Endothelial cell of coronary artery (primary cell): ENCODE measurements around the gene AKAP17A. TPM values are rescaled to one million over a fixed set of nuclear protein-coding genes. Genes with fewer than 3 reads are reported as not detected.

Experiments
- total RNA-seq: library from RNA; depleted of rRNA; stranded (reverse); fragments of >200 nt; gene quantifications from 2 replicates; pipeline ENCODE4 v1.2.3, GENCODE V29; 2014

AKAP17A gene, protein sequence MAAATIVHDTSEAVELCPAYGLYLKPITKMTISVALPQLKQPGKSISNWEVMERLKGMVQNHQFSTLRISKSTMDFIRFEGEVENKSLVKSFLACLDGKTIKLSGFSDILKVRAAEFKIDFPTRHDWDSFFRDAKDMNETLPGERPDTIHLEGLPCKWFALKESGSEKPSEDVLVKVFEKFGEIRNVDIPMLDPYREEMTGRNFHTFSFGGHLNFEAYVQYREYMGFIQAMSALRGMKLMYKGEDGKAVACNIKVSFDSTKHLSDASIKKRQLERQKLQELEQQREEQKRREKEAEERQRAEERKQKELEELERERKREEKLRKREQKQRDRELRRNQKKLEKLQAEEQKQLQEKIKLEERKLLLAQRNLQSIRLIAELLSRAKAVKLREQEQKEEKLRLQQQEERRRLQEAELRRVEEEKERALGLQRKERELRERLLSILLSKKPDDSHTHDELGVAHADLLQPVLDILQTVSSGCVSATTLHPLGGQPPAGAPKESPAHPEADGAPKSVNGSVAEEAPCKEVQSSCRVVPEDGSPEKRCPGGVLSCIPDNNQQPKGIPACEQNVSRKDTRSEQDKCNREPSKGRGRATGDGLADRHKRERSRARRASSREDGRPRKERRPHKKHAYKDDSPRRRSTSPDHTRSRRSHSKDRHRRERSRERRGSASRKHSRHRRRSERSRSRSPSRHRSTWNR
- 17.8 and 19.3 TPM in 2 replicates for total RNA-seq

DNA sequence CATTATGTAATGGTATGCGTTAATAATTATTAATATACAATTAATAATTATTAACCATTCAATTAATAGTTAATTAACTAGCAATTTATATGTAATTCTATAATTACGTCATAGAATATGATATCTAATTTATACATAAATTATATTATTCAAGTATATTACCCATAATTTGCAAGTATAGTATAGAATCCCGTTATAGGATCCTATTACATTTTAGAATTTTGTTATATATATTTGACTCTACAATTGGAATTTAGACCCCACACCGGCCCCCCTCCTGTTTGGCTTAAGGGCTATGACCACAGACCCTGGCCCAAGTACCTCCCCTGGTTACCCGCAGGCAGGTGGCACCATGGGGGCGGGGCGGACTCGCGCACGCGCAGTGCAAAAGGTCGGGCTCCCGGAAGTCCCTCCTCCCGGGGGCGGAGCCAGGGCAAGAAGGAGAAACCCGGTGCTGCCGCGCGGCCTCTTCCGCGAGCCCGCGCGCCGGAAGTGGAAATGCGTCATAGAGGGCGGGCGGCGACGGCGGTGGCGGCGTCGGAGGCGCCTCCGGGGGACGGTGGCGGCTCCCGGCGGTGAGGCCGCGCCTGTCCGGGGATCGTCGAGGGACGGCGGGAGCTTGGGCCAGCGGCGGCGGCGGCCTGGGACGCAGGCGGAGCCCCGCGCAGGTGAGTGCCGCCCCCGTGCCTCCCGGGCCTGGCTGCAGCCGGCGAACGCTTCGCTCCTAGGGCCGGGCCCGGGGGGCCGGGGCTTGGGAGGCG, at the start of gene AKAP17A:
TSS of gene AKAP17A (plus strand) at position 503 of the 761 bp plus-strand sequence. CDS start 1,859 bp downstream, outside the sequence.

DNA sequence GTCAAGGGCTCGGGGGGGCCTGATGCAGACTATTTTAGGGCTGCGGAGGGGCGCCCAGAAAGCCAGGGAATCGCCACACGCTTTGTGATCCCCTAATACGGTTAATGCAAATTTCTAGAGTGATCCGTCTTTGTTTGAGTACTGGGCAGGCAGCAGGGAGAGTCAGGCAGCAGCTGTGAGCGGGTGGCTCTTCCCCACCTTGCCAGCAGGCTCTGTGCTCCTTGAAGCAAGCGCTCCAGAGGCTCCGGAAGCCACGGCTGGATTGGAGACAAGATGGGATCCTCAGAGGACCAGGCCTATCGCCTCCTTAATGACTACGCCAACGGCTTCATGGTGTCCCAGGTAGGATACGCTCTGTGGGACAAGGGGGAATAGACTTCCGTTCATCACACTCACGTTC, 23.5 kb downstream of the AKAP17A start, which contains the start of gene ASMT:
TSS of gene ASMT (plus strand) at position 133 of the 400 bp plus-strand sequence. CDS start at position 274, 141 bp downstream.

Other genes starting within 250 kb of the AKAP17A start
- 174 and 232 TPM in 2 replicates for gene SLC25A6, start 199.5 kb upstream of the AKAP17A start, total RNA-seq
- 15.2 and 16.5 TPM in 2 replicates for gene ASMTL, start 138.7 kb upstream of the AKAP17A start, total RNA-seq
- gene P2RY8, start 54.4 kb upstream of the AKAP17A start, total RNA-seq: not detected in 2 replicates
- not detected in 2 replicates for gene ASMT, start 23.5 kb downstream of the AKAP17A start, total RNA-seq